ENCODE measurements around the gene ADORA3. TPM values are rescaled to one million over a fixed set of nuclear protein-coding genes. Genes with fewer than 3 reads are reported as not detected.

ADORA3 gene
- total RNA-seq, 1 donor = not detected

DNA sequence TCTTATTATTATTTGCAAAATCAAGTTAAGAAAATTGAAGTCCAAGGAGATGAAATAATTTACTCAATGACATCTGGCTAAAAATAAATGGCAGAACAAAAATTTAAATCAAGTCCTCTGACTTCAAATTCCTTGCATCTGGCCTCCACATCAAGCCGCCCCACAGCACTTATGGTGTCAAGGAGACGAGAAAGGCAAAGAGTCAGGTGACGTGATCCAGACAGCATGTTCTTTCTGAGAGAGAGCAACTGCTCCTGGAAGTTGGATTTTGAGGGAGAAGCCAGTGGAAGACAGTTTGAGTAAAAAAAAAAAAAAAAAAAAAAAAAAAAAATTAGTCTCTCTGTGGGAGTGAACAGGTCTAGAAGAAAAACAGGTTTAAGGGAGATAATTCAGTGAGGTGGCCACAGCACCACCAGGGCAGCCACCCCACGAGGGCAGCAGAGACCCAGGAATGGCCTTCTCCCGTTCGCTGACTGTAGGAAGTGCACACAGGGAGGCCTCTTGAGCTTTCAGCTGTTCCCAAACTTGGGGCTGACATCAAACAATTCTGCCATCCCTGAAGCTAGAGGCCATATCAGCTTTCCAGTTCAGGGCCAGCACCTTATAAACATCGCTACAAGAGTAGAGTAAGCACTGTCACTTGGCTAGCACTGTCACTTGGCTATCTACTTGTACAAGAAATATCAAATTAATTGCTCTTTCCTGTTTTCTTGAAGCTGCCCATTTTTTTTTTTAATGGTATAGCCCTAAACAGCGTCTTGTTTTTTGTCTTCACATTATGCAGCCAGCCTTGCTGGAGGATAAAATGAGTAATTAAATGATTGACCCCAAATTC lies 21.8 kb downstream of the ADORA3 start:
- TF ChIP-seq, protein P1, sequence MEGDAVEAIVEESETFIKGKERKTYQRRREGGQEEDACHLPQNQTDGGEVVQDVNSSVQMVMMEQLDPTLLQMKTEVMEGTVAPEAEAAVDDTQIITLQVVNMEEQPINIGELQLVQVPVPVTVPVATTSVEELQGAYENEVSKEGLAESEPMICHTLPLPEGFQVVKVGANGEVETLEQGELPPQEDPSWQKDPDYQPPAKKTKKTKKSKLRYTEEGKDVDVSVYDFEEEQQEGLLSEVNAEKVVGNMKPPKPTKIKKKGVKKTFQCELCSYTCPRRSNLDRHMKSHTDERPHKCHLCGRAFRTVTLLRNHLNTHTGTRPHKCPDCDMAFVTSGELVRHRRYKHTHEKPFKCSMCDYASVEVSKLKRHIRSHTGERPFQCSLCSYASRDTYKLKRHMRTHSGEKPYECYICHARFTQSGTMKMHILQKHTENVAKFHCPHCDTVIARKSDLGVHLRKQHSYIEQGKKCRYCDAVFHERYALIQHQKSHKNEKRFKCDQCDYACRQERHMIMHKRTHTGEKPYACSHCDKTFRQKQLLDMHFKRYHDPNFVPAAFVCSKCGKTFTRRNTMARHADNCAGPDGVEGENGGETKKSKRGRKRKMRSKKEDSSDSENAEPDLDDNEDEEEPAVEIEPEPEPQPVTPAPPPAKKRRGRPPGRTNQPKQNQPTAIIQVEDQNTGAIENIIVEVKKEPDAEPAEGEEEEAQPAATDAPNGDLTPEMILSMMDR (IDR thresholded peaks at IDR 0.05; ENCODE audit: extremely low read depth, low read depth, low read length) = peak; percentile 91
- Histone ChIP-seq H3K27me3 (ENCODE audit: insufficient read depth, low read length) (no peaks in the 10 kb centered on the region), H3K79me2 (ENCODE audit: insufficient read depth, low read length) (no peaks in the 10 kb centered on the region), H3K36me3 (ENCODE audit: insufficient read depth, low read length) (no peaks in the 10 kb centered on the region), H3K9me3 (ENCODE audit: low read depth, low read length) (no peaks in the 10 kb centered on the region), H3K4me1 (ENCODE audit: insufficient read depth, low read length) (peaks cover 6% of the 10 kb centered on the region), H2AFZ (ENCODE audit: low read length) (peak overlapping the region; percentile 72), H3K4me3 (ENCODE audit: insufficient read depth, low read length) (no peak overlapping the region), H3K4me2 (ENCODE audit: insufficient read depth, low read length) (no peak overlapping the region), H4K20me1 (ENCODE audit: insufficient read depth, low read length) (no peaks in the 10 kb centered on the region), H3K27ac (ENCODE audit: low read depth, low read length) (no peak overlapping the region)
- DNase-seq (ENCODE audit: insufficient read length, low spot score, missing footprints) = peak; percentile 90

DNA sequence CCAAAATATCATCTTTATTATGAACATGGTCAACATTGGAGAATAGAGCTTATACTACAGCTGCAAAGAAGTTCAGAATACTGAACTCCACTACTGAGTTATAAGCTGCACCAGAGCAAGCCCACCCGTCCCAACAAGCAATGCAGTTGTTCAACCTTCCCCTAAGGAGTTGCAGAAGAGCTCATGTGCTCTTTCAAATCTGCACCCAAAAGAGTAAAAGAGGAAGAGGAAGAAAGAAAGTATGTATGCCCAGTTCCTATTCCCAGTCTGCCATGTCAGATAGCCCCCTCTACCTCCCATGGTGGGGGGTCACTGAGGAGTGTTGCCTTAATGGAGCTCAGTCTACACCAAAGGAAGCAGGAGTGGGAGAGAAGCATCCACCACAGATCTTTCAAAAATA lies 22.8 kb downstream of the ADORA3 start:
- H3K4me1 ChIP-seq (ENCODE audit: insufficient read depth, low read length) = peaks cover 13% of the 10 kb centered on the region
- no peaks in the 10 kb centered on the region for H3K27me3 ChIP-seq (ENCODE audit: insufficient read depth, low read length)
- no peak overlapping the region for H3K27ac ChIP-seq (ENCODE audit: low read depth, low read length)
- no peaks in the 10 kb centered on the region for H3K9me3 ChIP-seq (ENCODE audit: low read depth, low read length)
- no peaks in the 10 kb centered on the region for H3K79me2 ChIP-seq (ENCODE audit: insufficient read depth, low read length)
- no peaks in the 10 kb centered on the region for H3K36me3 ChIP-seq (ENCODE audit: insufficient read depth, low read length)
- DNase-seq (ENCODE audit: insufficient read length, low spot score, missing footprints) = no peak
- H2AFZ ChIP-seq (ENCODE audit: low read length) = no peak overlapping the region
- no peak overlapping the region for H3K4me2 ChIP-seq (ENCODE audit: insufficient read depth, low read length)
- TF ChIP-seq, protein P1 (IDR thresholded peaks at IDR 0.05; ENCODE audit: extremely low read depth, low read depth, low read length) = no peak
- no peak overlapping the region for H3K4me3 ChIP-seq (ENCODE audit: insufficient read depth, low read length)
- H4K20me1 ChIP-seq (ENCODE audit: insufficient read depth, low read length) = no peaks in the 10 kb centered on the region

DNA sequence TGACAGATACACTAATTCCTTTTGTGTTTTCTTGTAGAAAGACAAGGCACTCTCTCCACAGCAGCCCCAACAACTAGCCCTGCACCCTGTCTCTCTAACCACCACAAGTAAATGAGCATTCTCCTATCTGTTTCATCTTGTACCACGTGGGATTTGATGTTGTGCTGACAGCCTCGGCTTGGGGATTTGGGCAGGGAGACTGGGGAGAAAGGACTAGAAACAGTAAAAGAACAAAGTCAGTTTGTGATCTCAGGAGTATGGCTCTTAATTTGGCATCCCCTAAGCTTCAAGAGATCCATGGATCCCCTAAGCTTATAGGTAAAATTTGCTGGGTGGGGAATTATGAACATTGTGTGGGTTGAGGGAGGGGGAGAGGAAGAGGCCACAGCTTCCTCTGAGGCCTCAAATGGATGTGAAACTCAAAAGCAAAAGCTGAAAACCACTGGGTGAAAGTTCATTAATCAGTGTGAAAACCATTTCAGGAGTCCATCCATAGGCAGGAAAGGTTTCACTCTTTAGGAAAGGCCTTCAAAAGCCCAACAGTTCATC lies 26.6 kb downstream of the ADORA3 start:
- Histone ChIP-seq H3K79me2 (ENCODE audit: insufficient read depth, low read length) (no peaks in the 10 kb centered on the region), H3K4me3 (ENCODE audit: insufficient read depth, low read length) (no peak overlapping the region), H3K4me2 (ENCODE audit: insufficient read depth, low read length) (no peak overlapping the region), H3K27me3 (ENCODE audit: insufficient read depth, low read length) (no peaks in the 10 kb centered on the region), H2AFZ (ENCODE audit: low read length) (no peak overlapping the region), H3K9me3 (ENCODE audit: low read depth, low read length) (no peaks in the 10 kb centered on the region), H3K36me3 (ENCODE audit: insufficient read depth, low read length) (peaks cover 5% of the 10 kb centered on the region), H3K4me1 (ENCODE audit: insufficient read depth, low read length) (peaks cover 28% of the 10 kb centered on the region), H3K27ac (ENCODE audit: low read depth, low read length) (no peak overlapping the region), H4K20me1 (ENCODE audit: insufficient read depth, low read length) (no peaks in the 10 kb centered on the region)
- TF ChIP-seq, protein P1 (IDR thresholded peaks at IDR 0.05; ENCODE audit: extremely low read depth, low read depth, low read length) = no peak
- peak; percentile 21 for DNase-seq (ENCODE audit: insufficient read length, low spot score, missing footprints)

DNA sequence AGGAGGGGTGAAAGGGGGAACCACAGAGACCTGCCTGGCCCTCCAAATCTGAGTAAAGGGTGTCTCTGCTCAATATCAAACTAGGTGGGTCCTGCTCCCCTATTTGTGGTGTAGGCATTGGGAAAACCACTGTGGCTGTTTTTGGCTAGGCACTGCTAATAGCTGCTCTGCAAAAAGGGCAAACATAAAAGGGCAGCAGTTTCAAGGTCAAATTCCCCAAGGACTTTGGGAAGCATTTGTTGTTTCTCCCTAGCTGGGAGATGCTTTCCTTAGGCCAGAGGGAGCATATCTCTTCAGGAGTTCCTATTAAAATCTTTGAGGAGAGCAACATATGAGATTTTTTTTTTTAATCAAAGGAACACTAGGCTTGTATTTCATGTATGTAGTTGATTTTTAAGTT lies 27.2 kb downstream of the ADORA3 start:
- Histone ChIP-seq H4K20me1 (ENCODE audit: insufficient read depth, low read length) (no peaks in the 10 kb centered on the region), H3K27ac (ENCODE audit: low read depth, low read length) (no peak overlapping the region), H3K27me3 (ENCODE audit: insufficient read depth, low read length) (no peaks in the 10 kb centered on the region), H2AFZ (ENCODE audit: low read length) (no peak overlapping the region), H3K4me2 (ENCODE audit: insufficient read depth, low read length) (no peak overlapping the region), H3K9me3 (ENCODE audit: low read depth, low read length) (no peaks in the 10 kb centered on the region), H3K4me1 (ENCODE audit: insufficient read depth, low read length) (peaks cover 28% of the 10 kb centered on the region), H3K79me2 (ENCODE audit: insufficient read depth, low read length) (no peaks in the 10 kb centered on the region), H3K36me3 (ENCODE audit: insufficient read depth, low read length) (peaks cover 6% of the 10 kb centered on the region), H3K4me3 (ENCODE audit: insufficient read depth, low read length) (no peak overlapping the region)
- TF ChIP-seq, protein P1 (IDR thresholded peaks at IDR 0.05; ENCODE audit: extremely low read depth, low read depth, low read length) = no peak
- no peak for DNase-seq (ENCODE audit: insufficient read length, low spot score, missing footprints)
